C4-2B (cell line): Measurements from ENCODE around the gene PDGFD.

ENCODE experiments used
- ZFX ChIP-seq: fragments of 450-650 bp; IDR thresholded peaks from 2 replicates; pipeline ENCODE4 v1.6.1; 2017
- TF ChIP-seq, protein P1 (sequence below): fragments of 450-650 bp; conservative IDR thresholded peaks from 2 replicates; pipeline ENCODE4 v1.5.1; 2017; ENCODE audit warnings: mild to moderate bottlenecking

DNA sequence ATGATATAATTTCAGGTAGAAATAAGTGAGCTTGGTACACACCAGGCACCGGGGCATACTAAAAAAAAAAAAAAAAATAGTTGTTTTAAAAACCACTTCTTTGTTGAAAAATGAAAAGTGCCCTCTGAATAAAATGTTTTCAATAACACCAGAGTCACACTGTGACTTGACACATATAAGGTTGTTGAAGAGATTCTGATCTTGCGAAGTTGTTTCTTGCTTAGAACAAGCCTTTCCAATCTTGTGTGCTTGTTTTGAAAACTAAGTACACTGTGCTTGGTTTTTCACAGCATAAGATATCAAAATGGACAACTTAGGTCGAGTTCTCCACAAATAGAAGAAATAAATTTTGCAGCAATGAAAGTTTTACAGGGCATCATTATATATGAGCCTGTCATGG, 17.0 kb downstream of the PDGFD start:
- TF ChIP-seq, protein P1, sequence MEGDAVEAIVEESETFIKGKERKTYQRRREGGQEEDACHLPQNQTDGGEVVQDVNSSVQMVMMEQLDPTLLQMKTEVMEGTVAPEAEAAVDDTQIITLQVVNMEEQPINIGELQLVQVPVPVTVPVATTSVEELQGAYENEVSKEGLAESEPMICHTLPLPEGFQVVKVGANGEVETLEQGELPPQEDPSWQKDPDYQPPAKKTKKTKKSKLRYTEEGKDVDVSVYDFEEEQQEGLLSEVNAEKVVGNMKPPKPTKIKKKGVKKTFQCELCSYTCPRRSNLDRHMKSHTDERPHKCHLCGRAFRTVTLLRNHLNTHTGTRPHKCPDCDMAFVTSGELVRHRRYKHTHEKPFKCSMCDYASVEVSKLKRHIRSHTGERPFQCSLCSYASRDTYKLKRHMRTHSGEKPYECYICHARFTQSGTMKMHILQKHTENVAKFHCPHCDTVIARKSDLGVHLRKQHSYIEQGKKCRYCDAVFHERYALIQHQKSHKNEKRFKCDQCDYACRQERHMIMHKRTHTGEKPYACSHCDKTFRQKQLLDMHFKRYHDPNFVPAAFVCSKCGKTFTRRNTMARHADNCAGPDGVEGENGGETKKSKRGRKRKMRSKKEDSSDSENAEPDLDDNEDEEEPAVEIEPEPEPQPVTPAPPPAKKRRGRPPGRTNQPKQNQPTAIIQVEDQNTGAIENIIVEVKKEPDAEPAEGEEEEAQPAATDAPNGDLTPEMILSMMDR = no peak
- TF ChIP-seq ZFX = no peak
